H1 (cell line): ENCODE data around the gene OCSTAMP. TPM values are rescaled to one million over a fixed set of nuclear protein-coding genes. Genes with fewer than 3 reads are reported as not detected.
A peak's percentile ranks its signal among the peaks of the same experiment; 100 is the strongest.

ENCODE experiments used
- CTCF ChIA-PET: fragments of 300-600 bp; sonication (Branson Sonifier 250); formaldehyde crosslinking; loops from one replicate; lab custom pipeline; 2021; ENCODE audit not compliant: partially characterized antibody; lab: Charles Lee
- POLR2A ChIA-PET: fragments of 300-600 bp; sonication (Branson Sonifier 250); formaldehyde crosslinking; loops from one replicate; lab custom pipeline; 2021; ENCODE audit warnings: inconsistent platforms; ENCODE audit not compliant: partially characterized antibody; lab: Charles Lee
- DNase-seq, 2 experiments: peaks; one replicate each; pipeline versions ENCODE4 v3.0.0 to v3.0.0-alpha.2; 2010 to 2022; ENCODE audit warnings: low spot score in 2 of 2, low read depth in 1 of 2, mixed read lengths in 1 of 2
- FAIRE-seq: peaks from 2 replicates; lab custom pipeline; 2011; peaks lifted over from hg19 to GRCh38; lab: Jason Lieb, UNC
- H2AFZ ChIP-seq: 2 replicates; pipeline ENCODE4 v1.8.1; 2012; ENCODE audit warnings: low read length, inconsistent platforms
- H2AK5ac ChIP-seq: 2 replicates; pipeline ENCODE4 v1.6.1; 2013; ENCODE audit warnings: low read depth, low read length
- H2BK120ac ChIP-seq: replicated peaks from 2 replicates; pipeline ENCODE3; 2013; ENCODE audit warnings: low read depth, low read length, inconsistent platforms
- H2BK12ac ChIP-seq: 2 replicates; pipeline ENCODE4 v1.6.1; 2013; ENCODE audit warnings: low read depth, low read length
- H2BK15ac ChIP-seq: 2 replicates; pipeline ENCODE4 v1.6.1; 2013; ENCODE audit warnings: low read length
- H2BK20ac ChIP-seq: 2 replicates; pipeline ENCODE4 v1.6.1; 2013; ENCODE audit warnings: low read length
- H2BK5ac ChIP-seq: 2 replicates; pipeline ENCODE4 v1.6.1; 2013; ENCODE audit warnings: low read depth, low read length
- H3K14ac ChIP-seq: 2 replicates; pipeline ENCODE4 v1.6.1; 2013; ENCODE audit warnings: inconsistent platforms; ENCODE audit not compliant: insufficient read length
- H3K18ac ChIP-seq: 2 replicates; pipeline ENCODE4 v1.6.1; 2013; ENCODE audit warnings: low read length; ENCODE audit errors: extremely low read depth
- H3K23ac ChIP-seq: 2 replicates; pipeline ENCODE4 v1.6.1; 2013; ENCODE audit warnings: inconsistent platforms; ENCODE audit not compliant: insufficient read length
- H3K23me2 ChIP-seq: 2 replicates; pipeline ENCODE4 v1.6.1; 2013; ENCODE audit warnings: low read depth, low read length
- H3K27ac ChIP-seq: 2 replicates; pipeline ENCODE4 v1.6.1; 2011; ENCODE audit warnings: low read depth, low read length, inconsistent platforms
- H3K27me3 ChIP-seq, 4 experiments: replicated peaks in 1 of 4; 1 replicate in 1 of 4; 2 replicates in 3 of 4; pipeline versions ENCODE4 v1.6.1 to v1.8.1; 2011 to 2013; ENCODE audit warnings: low read length in 3 of 4, mild to moderate bottlenecking in 3 of 4, inconsistent platforms in 2 of 4, mixed read lengths in 2 of 4, moderate library complexity in 1 of 4; ENCODE audit not compliant: control insufficient read depth in 3 of 4, insufficient read depth in 3 of 4; ENCODE audit errors: extremely low read depth in 1 of 4
- H3K36me3 ChIP-seq, 4 experiments: 2 replicates each; pipeline versions ENCODE4 v1.6.1 to v1.8.1; 2011 to 2013; ENCODE audit warnings: mild to moderate bottlenecking in 4 of 4, low read length in 3 of 4, moderate library complexity in 2 of 4, control low read depth in 1 of 4, inconsistent platforms in 1 of 4; ENCODE audit not compliant: insufficient read depth in 4 of 4, control insufficient read depth in 2 of 4
- H3K4ac ChIP-seq: replicated peaks from 2 replicates; pipeline ENCODE3; 2013; ENCODE audit warnings: low read length, low read depth, mixed read lengths, inconsistent platforms; ENCODE audit not compliant: insufficient read length
- H3K4me1 ChIP-seq, 4 experiments: replicated peaks in 1 of 4; 1 replicate in 1 of 4; 2 replicates in 3 of 4; pipeline versions ENCODE4 v1.6.1 to v1.8.1; 2011 to 2013; ENCODE audit warnings: low read length in 3 of 4, inconsistent platforms in 2 of 4, mixed read lengths in 1 of 4; ENCODE audit not compliant: insufficient read depth in 4 of 4, control insufficient read depth in 3 of 4
- H3K4me2 ChIP-seq, 2 experiments: 2 replicates each; pipeline versions ENCODE4 v1.6.1 to v1.8.1; 2011 to 2013; ENCODE audit warnings: low read depth in 2 of 2, low read length in 2 of 2, control low read depth in 1 of 2, inconsistent platforms in 1 of 2, mild to moderate bottlenecking in 1 of 2; ENCODE audit not compliant: insufficient read depth in 1 of 2
- H3K4me3 ChIP-seq, 4 experiments: fragments of 200-600, 300-600 bp in 1 of 4; sonication (generic), shearing (Covaris generic), sonication (Bioruptor Twin) in 1 of 4; 2 replicates each; pipeline versions ENCODE4 v1.5.1 to v1.8.1; 2011 to 2016; ENCODE audit warnings: low read length in 4 of 4, low read depth in 3 of 4, control low read depth in 2 of 4, inconsistent platforms in 2 of 4, mild to moderate bottlenecking in 2 of 4, mixed read lengths in 1 of 4, moderate library complexity in 1 of 4; ENCODE audit not compliant: insufficient read depth in 2 of 4; ENCODE audit errors: extremely low read depth in 1 of 4
- H3K56ac ChIP-seq: replicated peaks from 2 replicates; pipeline ENCODE3; 2013; ENCODE audit warnings: low read depth, mild to moderate bottlenecking, mixed read lengths, low read length, inconsistent platforms; ENCODE audit not compliant: insufficient read length
- H3K79me1 ChIP-seq: 2 replicates; pipeline ENCODE4 v1.6.1; 2013; ENCODE audit warnings: low read depth, low read length, control low read depth
- H3K79me2 ChIP-seq, 2 experiments: 2 replicates each; pipeline versions ENCODE4 v1.6.1 to v1.8.1; 2012 to 2013; ENCODE audit warnings: low read length in 2 of 2, mild to moderate bottlenecking in 2 of 2, inconsistent platforms in 1 of 2; ENCODE audit not compliant: insufficient read depth in 2 of 2, control insufficient read depth in 1 of 2
- H3K9ac ChIP-seq, 4 experiments: replicated peaks in 1 of 4; 1 replicate in 1 of 4; 2 replicates in 3 of 4; pipeline versions ENCODE4 v1.6.1 to v1.8.1; 2011 to 2013; ENCODE audit warnings: low read depth in 3 of 4, low read length in 3 of 4, control low read depth in 2 of 4, mild to moderate bottlenecking in 2 of 4, moderate library complexity in 2 of 4, inconsistent platforms in 1 of 4; ENCODE audit errors: extremely low read depth in 1 of 4
- H3K9me3 ChIP-seq, 2 experiments: 2 replicates each; pipeline versions ENCODE4 v1.6.1 to v1.8.1; 2012 to 2013; ENCODE audit warnings: mild to moderate bottlenecking in 2 of 2, moderate library complexity in 2 of 2, control low read depth in 1 of 2, inconsistent platforms in 1 of 2, low read depth in 1 of 2, low read length in 1 of 2, mixed read lengths in 1 of 2; ENCODE audit not compliant: insufficient read depth in 2 of 2
- H4K20me1 ChIP-seq, 2 experiments: replicated peaks in 1 of 2; 2 replicates each; pipeline versions ENCODE3 to v1.8.1; 2011 to 2013; ENCODE audit warnings: inconsistent platforms in 2 of 2, low read length in 2 of 2, mild to moderate bottlenecking in 1 of 2; ENCODE audit not compliant: insufficient read depth in 2 of 2, control insufficient read depth in 1 of 2
- H4K5ac ChIP-seq: 2 replicates; pipeline ENCODE4 v1.6.1; 2013; ENCODE audit warnings: low read length, low read depth, mixed read lengths, inconsistent platforms; ENCODE audit not compliant: insufficient read length
- H4K8ac ChIP-seq: 2 replicates; pipeline ENCODE4 v1.8.0; 2013; ENCODE audit warnings: mild to moderate bottlenecking, moderate library complexity, low read length, inconsistent platforms; ENCODE audit not compliant: insufficient read depth; ENCODE audit errors: extremely low read depth
- H4K91ac ChIP-seq: replicated peaks from 2 replicates; pipeline ENCODE3; 2013; ENCODE audit warnings: low read length, mixed read lengths, inconsistent platforms; ENCODE audit not compliant: insufficient read length
- BCL11A ChIP-seq, 2 experiments: IDR thresholded peaks; one replicate each; pipeline ENCODE4 v1.6.1; 2011; ENCODE audit warnings: low read depth in 2 of 2, low read length in 2 of 2, mild to moderate bottlenecking in 2 of 2
- HDAC6 ChIP-seq: IDR thresholded peaks from one replicate; pipeline ENCODE4 v1.7.1; 2012; ENCODE audit warnings: low read depth, mild to moderate bottlenecking, inconsistent platforms, low read length, moderate library complexity
- MAFK ChIP-seq: IDR thresholded peaks from 2 replicates; pipeline ENCODE4 v1.6.1; 2012; ENCODE audit warnings: low read depth, mild to moderate bottlenecking, improper control_type of control experiment, low read length
- WGBS, 2 experiments: shearing (Covaris generic) in 1 of 2; methylation state at CpG; one replicate each; pipeline versions ENCODE4 v1.1.6 to v1.1.7; 2013 to 2015; ENCODE audit warnings: low lambda C conversion rate in 2 of 2, mixed read lengths in 2 of 2, inconsistent platforms in 1 of 2, low coverage in 1 of 2, missing lambda C conversion rate in 1 of 2; ENCODE audit not compliant: insufficient replicate concordance in 2 of 2, insufficient coverage in 1 of 2, insufficient read length in 1 of 2; ENCODE audit errors: extremely low coverage in 1 of 2, missing lambda C conversion rate in 1 of 2; 5-methylcytosine and 5-hydroxymethylcytosine counted together
- polyA plus RNA-seq, 7 experiments: library from polyadenylated mRNA; depleted of rRNA in 3 of 7; stranded (reverse) in 5 of 7; unstranded in 2 of 7; fragments of >200 nt in 5 of 7; fragments of 200-250 nt in 2 of 7; gene quantifications; 1 replicate in 5 of 7; 2 replicates in 1 of 7; 4 replicates in 1 of 7; pipeline versions ENCODE4 v1.2.1 to v1.2.3, GENCODE V29; 2011 to 2013; ENCODE audit warnings: missing spikeins in 2 of 7, mixed read lengths in 2 of 7
- total RNA-seq: library from RNA; stranded (reverse); fragmentation: NEBNext Ultra II Directional; extraction: Animal tissue kit (Norgen Biotek cat#: 25700); gene quantifications from 2 replicates; pipeline ENCODE4 v1.2.1, GENCODE V29; 2021

Gene OCSTAMP
- total and polyA plus RNA-seq, 2 of the 8 experiments (the other 6 are each of a cell fraction or from before 2014, with no cell fraction given): 0.09 to 0.13 TPM

DNA sequence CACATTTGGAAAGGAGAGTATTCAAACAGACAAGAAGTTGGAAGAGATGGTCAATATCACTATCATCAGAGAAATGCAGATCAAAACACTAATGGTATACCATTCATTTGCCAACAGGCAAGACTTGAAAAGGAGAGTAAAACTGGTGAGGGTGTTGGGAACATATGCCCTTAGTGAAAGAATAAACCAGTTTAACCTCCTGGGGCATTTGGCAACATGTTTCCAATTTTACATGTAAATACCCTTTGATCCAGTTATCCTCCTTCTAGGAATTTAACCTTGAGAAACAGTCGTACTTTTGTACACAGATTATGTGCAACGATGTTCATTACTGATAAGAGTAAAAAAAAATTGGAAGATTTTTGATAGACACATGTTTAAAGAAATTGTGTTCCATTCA is 34.1 kb upstream of the OCSTAMP start:
- H3K23ac ChIP-seq: no peak overlapping the region
- no peak overlapping the region for H3K9ac ChIP-seq
- H2BK12ac ChIP-seq: no peak overlapping the region
- H3K9me3 ChIP-seq: peaks cover 8 to 10% of the 10 kb centered on the region in 2 experiments
- no peak overlapping the region for H3K27ac ChIP-seq
- H3K4me2 ChIP-seq: 0 out of 4 replicates have a peak overlapping the region, but pooled peaks of 1 of the 2 experiments have one; percentile 10
- CTCF ChIA-PET: interaction anchor here (1.8 to 4.4 kb wide), 2 partner anchors 12 to 33 kb away, joined by 5 to 17 read pairs; partner anchors contain the start of gene OCSTAMP
- no peak overlapping the region for H2AK5ac ChIP-seq
- H3K4me1 ChIP-seq: peaks cover 5 to 17% (median 9%) of the 10 kb centered on the region in 4 experiments; a peak in 6 of 7 replicates
- H4K5ac ChIP-seq: no peak overlapping the region
- H3K18ac ChIP-seq: no peak overlapping the region; the same call in 1 of the 2 replicates
- H2BK15ac ChIP-seq: no peak overlapping the region
- FAIRE-seq (no peak), DNase-seq (no peak)
- TF ChIP-seq HDAC6 (no peak), BCL11A (IDR thresholded peaks at IDR 0.05; ENCODE audit: low read depth in 2 of 2, low read length in 2 of 2) (no peak), MAFK (no peak)
- no peak overlapping the region for H4K8ac ChIP-seq
- H2AFZ ChIP-seq: no peak overlapping the region
- H3K4ac ChIP-seq: no peak overlapping the region
- H2BK20ac ChIP-seq: no peak overlapping the region
- H3K56ac ChIP-seq: no peak overlapping the region
- H3K23me2 ChIP-seq: no peaks in the 10 kb centered on the region; the same call in 1 of the 2 replicates
- 74% methylated on average over 2 of the region's 2 CpGs; no CpG with 5 or more reads in 1 of the 2 experiments for WGBS, 2 experiments
- H3K79me1 ChIP-seq: no peaks in the 10 kb centered on the region
- H2BK5ac ChIP-seq: no peak overlapping the region
- H4K91ac ChIP-seq: no peak overlapping the region
- peak overlapping the region in 1 of 4 experiments; percentile 28; a peak in 1 of 8 replicates for H3K4me3 ChIP-seq
- 0 out of 8 replicates have a peak, but pooled peaks cover 0 to under 1% (median 0%) of the 10 kb centered on the region in 4 experiments for H3K36me3 ChIP-seq
- no peak overlapping the region for H3K14ac ChIP-seq
- H3K27me3 ChIP-seq: no peaks in the 10 kb centered on the region
- no peaks in the 10 kb centered on the region for H3K79me2 ChIP-seq
- POLR2A ChIA-PET: interaction anchor here (1.2 kb wide), 1 partner anchor 15 kb away, joined by 4 read pairs; no protein-coding TSS in a partner anchor
- no peaks in the 10 kb centered on the region for H4K20me1 ChIP-seq
- peak overlapping the region; percentile 75 for H2BK120ac ChIP-seq
